GM18870 (cell line): ENCODE data around the gene ELOB.

ENCODE experiments used
- ATAC-seq: cut with Tn5 transposase; IDR thresholded peaks from one replicate; pipeline ENCODE4 v1.9.1; 2021; ENCODE audit warnings: moderate library complexity; ENCODE audit not compliant: unreplicated experiment

The ELOB gene

DNA sequence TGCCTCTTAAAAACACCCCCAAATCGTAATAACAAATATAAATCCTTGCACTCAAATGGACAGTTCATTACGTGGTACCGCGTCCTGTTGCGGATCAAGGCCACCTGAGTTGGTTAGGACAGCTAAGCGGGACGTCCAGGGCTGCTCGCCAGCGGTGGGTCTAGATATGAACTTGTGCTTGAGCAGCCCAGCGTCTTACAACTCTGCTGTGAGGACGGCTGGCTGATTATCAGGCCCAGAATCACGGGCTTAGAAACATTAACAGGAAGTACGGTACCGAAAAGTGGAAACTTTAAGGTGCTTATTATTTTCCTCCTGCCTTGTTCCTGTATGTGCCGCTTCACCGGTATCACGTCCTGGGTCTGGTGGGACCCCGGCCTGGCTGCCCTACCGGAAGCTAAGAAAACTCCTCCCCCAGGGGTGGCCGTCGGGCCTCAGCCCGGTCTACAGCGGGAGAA, 25.5 kb downstream of the ELOB start:
- no peak for ATAC-seq

DNA sequence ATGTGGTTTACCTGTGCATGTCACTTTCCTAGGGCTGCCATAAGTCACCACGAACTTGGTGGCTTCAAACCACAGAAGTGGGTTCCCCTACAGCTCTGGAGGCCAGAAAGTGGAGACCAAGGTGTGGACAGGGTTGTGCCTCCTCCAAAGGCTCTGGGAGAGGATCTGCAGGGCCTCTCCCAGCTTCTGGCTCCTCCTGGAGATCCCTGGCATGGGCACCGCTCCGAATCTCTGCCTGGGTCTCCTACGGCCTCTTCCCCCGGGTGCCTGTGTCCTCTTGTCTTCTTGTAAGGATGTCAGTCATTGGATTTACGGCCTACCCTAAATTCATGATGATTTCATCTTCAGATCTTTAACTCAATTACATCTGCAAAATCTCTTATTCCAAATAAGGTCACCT, 27.1 kb downstream of the ELOB start:
- no peak for ATAC-seq

DNA sequence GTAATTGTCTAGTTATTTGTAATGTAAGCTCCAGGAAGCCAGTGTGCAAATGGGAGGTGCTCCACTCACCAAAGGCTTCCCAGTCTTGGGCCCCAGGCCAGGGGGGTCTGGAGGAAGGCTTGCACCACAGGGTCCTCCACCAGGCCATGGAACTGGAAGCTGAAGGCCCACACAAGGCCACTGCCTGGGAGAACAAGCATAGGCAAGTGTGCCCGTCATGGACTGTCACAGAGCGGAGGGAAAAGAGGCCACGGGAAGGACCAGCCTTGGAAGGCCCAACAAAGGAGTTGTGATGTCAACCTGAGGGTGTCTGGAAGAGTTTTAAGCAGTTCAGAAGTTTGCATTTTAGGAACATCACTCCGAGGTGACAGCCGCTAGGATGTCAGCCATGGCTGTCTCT, 27.6 kb downstream of the ELOB start:
- ATAC-seq = no peak

DNA sequence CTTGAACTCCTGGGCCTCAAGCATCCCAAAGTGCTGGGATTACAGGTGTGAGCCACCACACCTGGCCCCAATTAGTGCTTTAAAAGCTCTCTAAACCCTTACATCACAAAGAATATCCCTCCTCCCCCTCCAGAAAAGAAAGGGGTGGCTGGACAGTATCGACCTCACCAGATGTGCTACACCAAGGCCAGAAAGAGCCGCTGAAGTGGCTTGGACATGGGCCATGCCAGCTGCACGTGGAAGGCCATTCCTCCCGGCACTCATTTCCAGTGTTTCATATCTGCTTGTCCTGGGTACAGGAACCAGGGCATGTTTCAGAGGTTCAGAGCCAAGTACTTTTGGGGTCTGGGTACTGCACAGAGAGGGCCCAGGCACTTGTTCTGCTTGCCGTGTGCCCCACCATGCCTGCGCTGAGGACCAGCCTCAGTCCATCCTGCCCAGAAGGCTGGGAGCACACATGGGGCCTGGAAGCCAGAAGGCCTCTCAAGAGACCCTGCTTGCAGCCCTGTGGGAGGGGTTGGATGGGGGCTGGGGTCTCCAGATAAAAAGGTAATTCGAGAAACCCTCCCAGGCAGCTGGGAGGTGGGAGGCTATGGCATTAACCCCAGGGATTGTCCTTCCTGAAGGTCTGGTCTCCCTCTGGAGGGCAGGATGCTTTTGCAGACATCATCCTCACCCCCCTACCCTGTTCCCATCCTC, 28.2 kb downstream of the ELOB start:
- ATAC-seq = no peak

DNA sequence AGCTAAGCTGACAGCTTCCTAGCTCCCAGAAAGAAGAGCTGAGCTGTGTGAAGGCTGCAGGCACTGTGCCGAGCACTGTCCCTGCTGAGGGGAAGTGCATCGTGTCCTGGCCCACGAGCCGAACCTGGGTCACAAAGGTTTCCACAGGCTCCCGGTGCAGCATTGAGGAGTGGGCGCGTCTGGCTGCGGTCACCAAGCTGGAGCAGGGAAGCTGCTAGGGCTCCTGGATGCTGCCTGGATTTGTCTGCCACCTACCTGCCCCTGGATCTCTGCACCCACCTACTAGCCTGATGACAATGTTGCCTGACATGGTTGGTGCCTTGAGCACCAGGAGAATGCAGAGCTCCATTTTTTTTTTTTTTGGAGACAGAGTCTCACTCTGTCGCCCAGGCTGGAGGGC, 31.1 kb downstream of the ELOB start:
- ATAC-seq = no peak

DNA sequence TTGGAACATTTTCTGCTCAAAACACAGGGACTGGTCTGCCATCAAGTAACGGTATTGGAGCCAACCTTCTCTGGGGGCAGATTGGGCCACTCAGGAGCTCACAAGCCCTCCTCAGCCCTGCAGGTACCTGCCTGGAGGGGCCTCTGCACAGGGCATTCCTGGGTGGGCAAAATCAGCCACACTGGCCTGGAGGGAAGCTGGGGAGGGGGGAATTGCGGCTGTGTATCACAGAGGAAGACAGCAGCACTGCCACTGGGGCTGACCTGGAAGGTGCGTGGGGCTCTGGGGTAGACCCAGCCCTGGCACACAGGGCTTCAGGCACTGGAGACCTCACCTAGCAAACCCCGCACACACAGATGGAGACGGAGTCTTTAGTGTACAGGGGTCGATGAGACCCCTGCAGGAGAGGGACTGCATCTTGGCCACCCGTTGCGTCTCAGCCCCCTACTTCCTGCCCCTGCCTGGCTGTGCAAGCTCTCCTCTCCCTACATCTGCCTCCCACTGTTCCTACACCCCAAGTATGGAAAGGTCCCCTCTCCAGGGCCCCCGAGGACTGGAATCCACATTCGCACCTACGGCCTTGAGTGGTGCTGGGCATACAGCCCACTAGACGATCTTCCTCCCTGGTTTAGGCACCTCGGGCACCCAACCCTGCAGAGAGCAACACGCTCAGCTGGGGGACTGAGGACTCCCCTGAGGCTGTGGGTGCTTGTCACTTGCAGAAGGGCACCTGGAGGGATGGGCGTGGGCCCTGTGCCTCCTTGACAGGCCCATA, 31.8 kb downstream of the ELOB start:
- no peak for ATAC-seq

DNA sequence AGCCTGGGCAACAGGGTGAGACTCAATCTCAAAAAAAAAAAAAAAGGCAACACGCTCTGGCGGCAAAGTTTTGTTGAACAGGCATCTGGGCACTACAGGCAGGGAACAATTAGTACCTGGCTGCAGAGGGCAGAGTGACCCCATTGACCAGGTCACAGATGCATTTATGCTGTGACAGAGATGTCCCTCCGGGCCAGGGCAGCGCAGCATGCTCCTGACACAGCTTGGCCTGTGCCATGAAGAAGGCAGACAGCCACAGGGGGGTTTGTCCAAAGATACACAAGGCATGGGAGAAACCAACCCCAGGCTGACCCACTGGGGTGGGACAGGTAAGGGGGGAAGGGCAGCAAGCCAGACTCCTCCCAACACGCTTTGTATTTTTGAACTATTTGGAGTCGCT, 32.4 kb downstream of the ELOB start:
- no peak for ATAC-seq

DNA sequence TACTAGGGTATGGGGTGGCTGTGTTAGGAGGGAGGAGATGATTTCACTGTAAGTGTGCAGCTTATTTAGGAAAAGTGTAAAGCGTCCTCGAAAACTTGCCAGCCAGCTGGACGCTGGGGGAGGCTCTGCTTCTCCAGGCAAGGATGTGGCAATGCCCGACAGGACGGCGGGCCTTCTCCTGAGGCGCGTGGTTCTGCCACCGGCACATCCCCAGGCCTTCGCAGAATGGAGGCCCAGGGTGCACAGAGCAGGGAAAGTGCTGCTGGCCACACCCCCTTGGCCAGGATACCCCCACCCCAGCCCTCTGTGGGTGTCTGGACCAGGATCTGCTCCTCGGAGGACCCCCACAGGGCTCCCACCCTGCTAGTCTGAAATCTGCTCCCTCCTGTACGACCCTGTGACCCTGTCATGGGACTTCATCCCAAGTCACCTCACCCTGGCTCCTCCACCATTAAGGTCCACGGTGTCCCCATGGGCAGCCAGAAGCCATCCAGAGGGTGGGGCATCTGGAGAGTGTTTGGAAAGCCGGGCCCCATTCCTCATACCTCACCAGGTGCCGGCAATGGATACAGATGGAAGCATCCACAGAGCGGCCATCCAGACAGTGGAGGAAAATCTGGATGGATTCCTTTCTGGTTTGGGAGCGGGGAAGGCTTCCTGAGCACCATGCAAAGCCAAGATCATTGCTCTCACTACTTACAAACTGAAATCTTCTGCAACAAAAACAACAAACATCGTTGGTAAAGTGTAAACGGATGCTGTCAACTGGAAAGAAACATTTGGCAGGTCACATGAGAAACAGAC, 33.9 kb downstream of the ELOB start:
- no peak for ATAC-seq

DNA sequence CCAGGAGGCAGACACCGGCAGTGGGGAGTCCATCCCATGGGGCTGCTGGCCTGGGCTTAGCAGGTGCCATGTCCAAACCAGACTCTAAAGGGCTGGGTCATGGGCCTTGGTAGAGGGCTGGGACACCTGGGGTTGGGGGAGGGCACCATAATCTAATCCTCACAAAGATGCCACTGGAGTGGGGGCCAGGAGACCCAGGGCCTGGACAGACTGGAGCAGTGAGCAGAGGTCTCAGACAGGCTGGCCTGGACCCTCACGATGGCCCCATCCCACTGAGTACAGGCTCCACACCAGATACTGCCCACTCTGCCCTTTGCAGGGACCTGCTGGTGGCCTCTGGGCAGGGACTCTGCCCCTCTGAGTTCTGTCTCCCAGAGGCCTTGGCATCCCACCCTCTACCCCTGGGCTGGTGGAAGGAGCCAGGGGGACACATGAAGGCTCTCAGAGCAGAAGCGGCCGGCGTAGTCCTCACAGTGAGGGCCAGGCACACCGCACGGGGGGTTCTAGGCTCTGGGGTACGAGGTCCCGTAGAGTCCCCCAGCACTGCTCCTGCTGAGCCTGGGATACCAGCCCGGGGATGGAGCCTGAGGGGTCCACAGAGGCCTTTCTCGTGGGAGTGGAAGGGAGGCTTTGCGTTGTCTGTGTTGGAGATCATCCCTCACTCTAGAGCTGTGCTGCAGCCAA, 34.6 kb downstream of the ELOB start:
- no peak for ATAC-seq

DNA sequence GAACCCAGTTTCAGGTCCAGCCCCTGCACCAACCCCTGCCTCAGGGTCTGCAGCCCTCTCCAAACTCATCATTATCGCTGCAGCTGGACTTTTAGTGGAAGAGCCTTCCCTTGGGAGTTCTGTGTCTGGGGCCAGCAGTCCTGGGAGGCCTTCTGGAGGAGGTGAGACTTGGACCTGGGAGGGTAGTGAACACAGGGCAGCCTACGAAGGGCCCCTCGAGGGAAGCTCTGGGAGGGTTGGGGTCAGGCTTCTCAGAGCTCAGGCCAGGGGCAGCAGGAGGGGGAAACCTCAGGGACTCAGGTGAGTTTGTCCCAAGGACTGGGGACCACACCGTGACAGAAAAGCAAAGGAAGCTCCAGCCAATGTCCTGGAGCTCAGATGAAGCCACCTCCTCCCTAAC, 35.9 kb downstream of the ELOB start:
- no peak for ATAC-seq

DNA sequence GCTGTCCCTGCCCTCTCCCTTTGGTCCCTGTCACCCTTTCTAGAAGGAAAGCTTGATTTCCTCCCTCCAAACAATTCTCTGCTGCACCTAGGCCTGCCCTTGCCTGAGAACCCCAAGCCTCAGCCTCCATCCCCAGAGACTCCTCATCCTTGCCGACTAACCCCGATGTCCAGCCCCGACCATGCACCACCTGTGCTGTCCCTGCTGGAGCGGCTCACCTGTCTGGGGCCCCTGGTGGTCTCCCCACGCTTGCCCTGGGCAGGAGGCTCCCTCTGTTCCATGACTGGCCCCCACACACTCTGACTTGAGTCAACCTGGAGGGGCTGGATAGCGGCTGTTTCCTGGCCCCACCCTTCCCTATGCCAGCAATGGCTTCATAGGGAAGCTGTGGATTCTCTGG, 36.6 kb downstream of the ELOB start:
- ATAC-seq = no peak

DNA sequence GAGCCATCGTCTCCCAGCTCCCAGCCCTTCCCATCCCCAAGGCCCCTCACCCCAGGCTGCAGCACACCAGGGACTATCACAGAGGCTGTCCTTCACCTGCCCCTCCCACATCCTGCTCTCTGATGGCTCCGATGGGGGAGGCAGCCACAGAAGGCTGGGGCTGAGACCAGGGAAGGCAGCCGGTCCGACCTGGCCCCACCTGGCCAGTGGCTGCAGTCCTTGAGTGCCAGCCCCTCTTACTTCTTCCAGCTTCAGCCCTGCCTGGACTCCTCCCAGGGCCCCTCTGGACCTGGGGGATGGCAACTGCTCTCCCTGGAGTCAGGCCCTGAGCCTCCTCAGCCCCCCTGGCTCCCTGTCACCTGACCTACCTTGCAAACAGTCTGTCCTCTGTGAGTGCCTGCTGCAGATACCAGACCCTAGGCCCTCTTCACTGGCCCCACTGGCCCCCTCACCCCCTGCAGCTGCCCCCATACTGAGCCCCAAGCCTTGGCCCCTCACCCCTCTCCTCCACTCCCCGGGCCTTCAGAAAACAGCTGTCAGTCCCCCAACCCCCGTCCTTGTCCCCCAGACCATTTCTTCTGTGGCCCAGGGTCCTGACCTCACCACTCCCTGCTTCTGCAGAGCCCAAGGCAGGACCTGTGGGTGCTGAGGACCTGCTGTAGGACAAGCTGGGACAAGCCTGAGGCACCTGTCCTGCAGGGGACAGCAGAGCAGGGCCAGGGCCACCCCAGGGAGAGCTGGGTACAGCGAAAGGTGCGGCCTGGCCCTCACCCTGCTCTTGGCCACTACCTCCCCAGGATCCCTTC, 37.3 kb downstream of the ELOB start:
- ATAC-seq = no peak

DNA sequence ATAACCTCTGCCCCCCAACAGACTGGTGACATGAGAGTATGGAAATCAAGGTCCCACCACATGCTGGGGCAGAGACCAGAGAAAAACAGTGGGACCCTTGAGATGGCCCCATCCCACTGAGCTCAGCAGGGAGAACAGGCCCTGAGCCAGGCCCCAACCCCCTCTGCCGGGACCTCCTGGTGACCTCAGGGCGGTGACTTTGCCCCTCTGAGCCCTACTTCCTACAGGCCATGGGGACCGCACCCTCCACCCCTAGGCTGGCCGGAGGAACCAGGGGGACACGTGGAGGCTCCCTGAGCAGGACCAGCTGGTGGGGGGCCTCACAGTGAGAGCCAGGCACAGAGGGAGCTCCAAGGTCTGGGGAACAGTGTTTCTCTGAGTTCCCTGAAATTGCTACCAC, 38.5 kb downstream of the ELOB start:
- no peak for ATAC-seq

DNA sequence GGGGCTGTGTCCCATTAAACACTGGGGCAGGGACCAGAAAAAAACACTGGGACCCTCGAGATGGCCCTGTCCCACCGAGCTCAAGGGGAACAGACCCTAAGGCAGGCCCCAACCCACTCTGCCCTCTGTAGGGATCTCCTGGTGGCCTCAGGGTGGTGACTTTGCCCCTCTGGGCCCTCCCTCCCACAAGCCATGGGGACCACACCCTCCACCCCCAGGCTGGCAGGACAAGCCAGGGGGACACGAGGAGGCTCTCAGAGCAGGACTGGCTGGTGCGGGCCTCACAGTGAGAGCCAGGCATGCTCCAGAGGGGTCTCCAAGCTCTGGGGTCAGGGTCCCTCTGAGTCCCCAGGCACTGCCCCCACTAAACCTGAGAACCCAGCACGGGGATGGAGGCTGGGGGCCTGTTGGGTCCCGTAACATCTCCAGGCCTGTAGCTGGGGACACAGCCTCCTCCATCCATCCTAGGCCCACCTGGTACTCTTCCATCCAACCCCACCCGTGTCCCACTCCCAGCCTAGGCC, 39.1 kb downstream of the ELOB start:
- no peak for ATAC-seq

DNA sequence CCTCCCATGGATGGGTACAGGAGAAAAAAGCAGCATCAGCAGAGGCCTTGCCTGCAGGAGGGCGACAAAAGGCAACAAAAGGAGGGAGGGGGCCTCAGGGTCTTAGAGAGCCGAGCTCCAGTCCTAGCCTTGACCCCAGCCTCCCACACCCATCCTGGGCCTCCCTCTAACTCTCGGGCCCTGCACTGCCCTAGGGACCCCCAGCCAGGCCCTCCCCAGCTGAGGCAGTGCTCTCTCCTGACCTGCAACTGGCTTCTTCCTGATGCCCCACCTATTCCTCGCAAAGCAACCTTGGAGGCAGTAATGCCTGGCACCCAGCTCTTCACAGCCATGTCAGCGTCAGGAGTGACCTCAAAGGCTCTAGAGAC, 39.9 kb downstream of the ELOB start:
- no peak for ATAC-seq

DNA sequence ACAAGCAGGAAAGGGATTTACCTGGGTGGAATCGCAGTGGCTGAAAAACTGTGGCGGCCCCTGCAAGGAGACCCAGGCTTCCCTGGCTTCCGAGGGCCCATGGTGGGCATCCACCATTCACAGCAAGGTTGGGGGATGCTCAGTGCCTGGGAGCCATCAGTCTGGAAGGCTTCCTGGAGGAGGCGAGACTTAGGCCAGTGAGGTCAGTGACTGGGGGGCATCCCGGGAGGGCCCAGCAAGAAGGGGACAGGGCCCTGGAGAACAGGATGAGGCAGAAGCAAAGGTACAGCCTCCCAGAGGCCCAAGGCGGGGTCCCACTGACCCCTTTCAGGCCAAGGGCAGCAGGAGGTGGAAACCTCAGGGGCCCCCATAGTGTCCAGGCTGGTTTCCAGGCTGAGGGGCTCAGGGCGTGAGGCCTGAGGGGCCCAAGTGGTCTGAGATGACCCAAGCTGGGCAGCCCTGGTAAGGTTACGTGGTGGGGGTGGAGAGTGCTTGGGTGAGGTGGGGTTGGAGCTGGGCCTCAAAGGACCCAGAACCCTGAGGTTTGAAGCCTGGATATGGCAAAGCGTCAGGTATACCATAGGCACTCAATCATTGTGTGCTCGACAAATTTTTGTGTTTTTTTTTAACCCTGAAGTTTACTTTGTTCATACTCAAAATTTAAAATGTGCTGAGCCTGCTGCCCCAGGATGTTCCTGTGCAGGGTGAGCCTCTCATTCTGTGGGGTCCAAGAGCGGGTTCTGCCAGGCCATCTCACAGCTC, 40.4 kb downstream of the ELOB start:
- no peak for ATAC-seq

DNA sequence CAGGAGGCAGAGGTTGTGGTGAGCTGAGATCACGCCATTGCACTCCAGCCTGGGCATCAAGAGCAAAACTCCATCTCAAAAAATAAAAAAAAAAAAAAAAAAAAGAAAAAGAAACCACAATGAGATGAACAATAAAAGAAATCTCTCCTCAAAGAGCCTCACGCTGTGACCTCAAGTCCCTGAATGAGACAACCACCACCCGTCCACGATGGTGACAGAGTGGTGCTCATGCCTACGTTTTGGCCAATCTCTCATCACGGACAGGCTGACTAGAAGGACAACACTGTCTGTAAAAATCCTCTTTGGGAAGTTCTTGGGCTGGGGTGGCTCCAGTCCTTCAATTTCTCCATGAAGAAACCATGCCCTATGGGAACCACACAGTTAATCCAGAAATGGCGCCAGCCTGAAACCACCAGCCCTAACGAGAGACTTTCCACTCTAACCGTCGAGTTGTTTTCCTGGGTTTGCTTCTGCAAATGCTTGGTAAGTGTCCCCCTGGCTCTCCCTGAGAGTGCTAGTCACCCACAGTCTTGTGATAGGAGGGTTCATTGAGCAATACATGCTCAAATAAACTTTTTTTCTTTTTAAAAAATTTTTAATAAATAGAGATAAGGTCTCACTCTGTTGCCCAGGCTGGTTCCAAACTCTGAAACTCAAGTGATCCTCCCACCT, 42.1 kb downstream of the ELOB start:
- ATAC-seq = no peak

DNA sequence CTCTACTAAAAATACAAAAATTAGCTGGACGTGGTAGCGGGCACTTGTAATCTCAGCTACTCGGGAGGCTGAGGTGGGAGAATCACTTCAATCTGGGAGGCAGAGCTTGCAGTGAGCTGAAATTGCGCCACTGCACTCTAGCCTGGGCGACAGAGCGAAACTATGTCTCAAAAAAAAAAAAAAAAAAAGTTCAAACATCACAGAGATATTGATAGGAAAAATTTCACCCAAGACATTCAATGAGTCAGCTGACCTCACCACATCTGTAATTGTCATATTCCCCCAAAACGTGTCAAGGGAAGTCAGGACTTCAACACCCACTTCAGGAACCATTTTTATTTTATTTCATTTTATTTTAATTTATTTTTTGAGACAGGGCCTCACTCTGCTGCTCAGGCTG, 49.0 kb downstream of the ELOB start:
- ATAC-seq = no peak

DNA sequence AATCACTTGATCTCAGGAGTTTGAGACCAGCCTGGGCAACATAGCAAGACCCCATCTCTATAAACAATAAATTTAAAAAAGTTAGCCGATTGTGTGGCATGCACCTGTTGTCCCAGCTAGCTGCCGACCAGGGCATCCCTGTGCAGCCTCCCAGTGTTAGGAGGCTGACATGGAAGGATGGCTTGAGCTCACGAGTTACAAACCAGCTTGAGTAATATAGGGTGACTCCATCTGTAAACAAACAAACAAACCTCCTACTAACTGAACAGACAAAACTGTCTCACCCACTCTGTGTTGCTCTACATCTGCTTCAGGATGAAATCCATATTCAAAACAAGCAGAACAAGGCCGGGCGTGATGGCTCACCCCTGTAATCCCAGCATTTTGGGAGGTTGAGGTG, 50.2 kb downstream of the ELOB start:
- ATAC-seq = no peak
